Keratinocyte (primary cell): Measurements from ENCODE around the gene DST. TPM values are rescaled to one million over a fixed set of nuclear protein-coding genes. Genes with fewer than 3 reads are reported as not detected.

Source experiments
- DNase-seq: peaks from one replicate; pipeline ENCODE4 v3.0.0-alpha.2; 2011; ENCODE audit warnings: low read depth, missing footprints, low spot score
- FAIRE-seq: peaks from 2 replicates; lab custom pipeline; 2011; peaks lifted over from hg19 to GRCh38; lab: Jason Lieb, UNC
- H2AFZ ChIP-seq: 2 replicates; pipeline ENCODE4 v1.6.0; 2012; ENCODE audit warnings: low read length, control low read depth, inconsistent platforms; ENCODE audit not compliant: control insufficient read depth
- H3K27ac ChIP-seq: 2 replicates; pipeline ENCODE4 v1.5.1; 2011; ENCODE audit warnings: low read length; ENCODE audit not compliant: control insufficient read depth, insufficient read depth
- H3K27me3 ChIP-seq: 3 replicates; pipeline ENCODE4 v1.6.0; 2011; ENCODE audit warnings: low read length; ENCODE audit not compliant: control insufficient read depth, insufficient read depth; ENCODE audit errors: extremely low read depth
- H3K36me3 ChIP-seq, 2 experiments: 2 replicates in 1 of 2; 3 replicates in 1 of 2; pipeline ENCODE4 v1.5.1; 2011; ENCODE audit warnings: low read length in 2 of 2, mild to moderate bottlenecking in 1 of 2; ENCODE audit not compliant: control insufficient read depth in 2 of 2, insufficient read depth in 2 of 2; ENCODE audit errors: extremely low read depth in 1 of 2
- H3K4me1 ChIP-seq: 3 replicates; pipeline ENCODE4 v1.5.1; 2011; ENCODE audit warnings: low read length; ENCODE audit not compliant: control insufficient read depth, insufficient read depth; ENCODE audit errors: extremely low read depth
- H3K4me2 ChIP-seq: 3 replicates; pipeline ENCODE4 v1.6.0; 2011; ENCODE audit warnings: low read depth, low read length; ENCODE audit not compliant: control insufficient read depth, insufficient read depth; ENCODE audit errors: extremely low read depth
- H3K4me3 ChIP-seq, 3 experiments: fragments of 200-600 bp in 1 of 3; sonication (generic) in 1 of 3; 2 replicates in 2 of 3; 3 replicates in 1 of 3; pipeline ENCODE4 v1.5.1; 2011 to 2016; ENCODE audit warnings: low read length in 3 of 3, mild to moderate bottlenecking in 3 of 3, control low read depth in 2 of 3, inconsistent platforms in 1 of 3, low read depth in 1 of 3, mixed read lengths in 1 of 3, mixed run types in 1 of 3, moderate library complexity in 1 of 3; ENCODE audit not compliant: control insufficient read depth in 2 of 3, insufficient read depth in 2 of 3; ENCODE audit errors: extremely low read depth in 1 of 3
- H3K79me2 ChIP-seq: 2 replicates; pipeline ENCODE4 v1.6.0; 2012; ENCODE audit warnings: low read length; ENCODE audit not compliant: control insufficient read depth, insufficient read depth
- H3K9ac ChIP-seq: 3 replicates; pipeline ENCODE4 v1.6.0; 2011; ENCODE audit warnings: low read length; ENCODE audit not compliant: control insufficient read depth, insufficient read depth; ENCODE audit errors: extremely low read depth
- H3K9me1 ChIP-seq: 3 replicates; pipeline ENCODE4 v1.6.0; 2011; ENCODE audit warnings: low read length; ENCODE audit not compliant: control insufficient read depth, insufficient read depth; ENCODE audit errors: extremely low read depth
- H3K9me3 ChIP-seq: 2 replicates; pipeline ENCODE4 v1.5.1; 2012; ENCODE audit warnings: low read depth, low read length; ENCODE audit not compliant: control insufficient read depth
- H4K20me1 ChIP-seq: 3 replicates; pipeline ENCODE4 v1.6.0; 2011; ENCODE audit warnings: low read length; ENCODE audit not compliant: control insufficient read depth, insufficient read depth; ENCODE audit errors: extremely low read depth
- EZH2 ChIP-seq: IDR thresholded peaks from one replicate; pipeline ENCODE4 v1.6.1; 2012; ENCODE audit warnings: inconsistent platforms, mild to moderate bottlenecking, low read length, moderate library complexity
- dilution Hi-C: fragments of 300-500 bp; cut with MboI; formaldehyde crosslinking; loops from one replicate; pipeline ENCODE4 v1.7.0; 2020; ENCODE audit warnings: low sequenced_read_pairs; ENCODE audit not compliant: extremely low pct_ligation_motif_present
- polyA plus RNA-seq, 5 experiments: library from polyadenylated mRNA; depleted of rRNA in 3 of 5; stranded (reverse) in 3 of 5; stranded (forward) in 1 of 5; unstranded in 1 of 5; fragments of >200 nt; gene quantifications; 1 replicate in 1 of 5; 2 replicates in 3 of 5; 3 replicates in 1 of 5; pipeline versions ENCODE4 v1.2.1 to v1.2.3, GENCODE V29; 2011 to 2012; ENCODE audit warnings: missing spikeins in 2 of 5, low read depth in 1 of 5, low replicate concordance in 1 of 5
- TF ChIP-seq, protein P1 (sequence below), 3 experiments: IDR thresholded peaks in 1 of 3; conservative IDR thresholded peaks in 1 of 3; optimal IDR thresholded peaks in 1 of 3; 2 replicates in 2 of 3; 3 replicates in 1 of 3; pipeline versions ENCODE3 to v1.5.1; 2011; ENCODE audit warnings: low read length in 3 of 3, mild to moderate bottlenecking in 3 of 3, moderate library complexity in 2 of 3, control low read depth in 1 of 3, inconsistent platforms in 1 of 3; ENCODE audit not compliant: insufficient read depth in 2 of 3; ENCODE audit errors: extremely low read depth in 1 of 3

The DST gene
- polyA plus RNA-seq, 1 donor (not counting 4 experiments of a cell fraction or from before 2014, with no cell fraction given), result 455 TPM

DNA sequence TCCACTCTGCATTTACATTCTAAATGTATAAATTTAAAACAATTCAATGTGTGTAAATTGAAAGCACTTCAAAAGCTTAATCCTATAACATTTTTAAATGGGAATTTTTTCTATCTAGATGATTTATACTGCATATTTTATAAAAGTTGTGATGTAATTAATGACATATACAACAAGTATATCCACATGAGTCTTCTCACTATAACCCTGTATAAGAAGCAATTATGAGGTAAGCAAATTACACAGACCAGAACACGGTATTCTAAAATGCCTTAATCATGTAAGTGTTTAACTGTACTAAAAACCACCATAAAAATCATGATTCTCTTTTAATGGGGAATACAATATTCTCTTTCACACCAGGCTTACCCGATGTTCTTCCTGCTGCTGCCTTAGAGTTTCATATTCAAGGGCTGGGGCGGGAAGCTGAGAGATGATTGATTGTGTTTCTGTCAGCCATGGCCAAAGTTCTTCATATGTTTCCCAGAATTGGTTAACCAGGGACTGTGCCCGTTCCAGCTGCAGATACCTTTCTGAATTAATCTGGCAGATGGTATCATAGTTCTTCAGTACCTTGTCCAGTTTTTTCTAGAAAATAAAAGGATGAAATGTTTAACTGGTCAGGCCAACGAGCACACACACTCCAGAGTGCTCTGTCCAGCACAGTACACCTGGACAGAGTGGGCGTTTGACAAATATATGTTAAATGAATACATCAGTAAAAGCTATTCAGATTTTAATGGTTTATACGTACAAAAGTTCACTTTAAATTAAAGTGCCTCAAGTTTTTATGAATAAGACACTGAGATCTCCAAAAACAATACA is 127.4 kb downstream of the DST start:
- Histone ChIP-seq H3K4me1 (peaks cover 4% of the 10 kb centered on the region), H3K9me3 (no peaks in the 10 kb centered on the region), H3K4me2 (no peak overlapping the region), H4K20me1 (no peaks in the 10 kb centered on the region), H3K9ac (no peak overlapping the region), H3K36me3 (peaks cover 1 to 6% of the 10 kb centered on the region in 2 experiments), H3K9me1 (no peaks in the 10 kb centered on the region), H3K27me3 (no peaks in the 10 kb centered on the region), H3K79me2 (no peaks in the 10 kb centered on the region), H3K4me3 (no peak overlapping the region), H3K27ac (no peak overlapping the region), H2AFZ (no peak overlapping the region)
- no peak for DNase-seq
- dilution Hi-C loops, result no loop called here
- FAIRE-seq, result no peak
- TF ChIP-seq, protein P1, sequence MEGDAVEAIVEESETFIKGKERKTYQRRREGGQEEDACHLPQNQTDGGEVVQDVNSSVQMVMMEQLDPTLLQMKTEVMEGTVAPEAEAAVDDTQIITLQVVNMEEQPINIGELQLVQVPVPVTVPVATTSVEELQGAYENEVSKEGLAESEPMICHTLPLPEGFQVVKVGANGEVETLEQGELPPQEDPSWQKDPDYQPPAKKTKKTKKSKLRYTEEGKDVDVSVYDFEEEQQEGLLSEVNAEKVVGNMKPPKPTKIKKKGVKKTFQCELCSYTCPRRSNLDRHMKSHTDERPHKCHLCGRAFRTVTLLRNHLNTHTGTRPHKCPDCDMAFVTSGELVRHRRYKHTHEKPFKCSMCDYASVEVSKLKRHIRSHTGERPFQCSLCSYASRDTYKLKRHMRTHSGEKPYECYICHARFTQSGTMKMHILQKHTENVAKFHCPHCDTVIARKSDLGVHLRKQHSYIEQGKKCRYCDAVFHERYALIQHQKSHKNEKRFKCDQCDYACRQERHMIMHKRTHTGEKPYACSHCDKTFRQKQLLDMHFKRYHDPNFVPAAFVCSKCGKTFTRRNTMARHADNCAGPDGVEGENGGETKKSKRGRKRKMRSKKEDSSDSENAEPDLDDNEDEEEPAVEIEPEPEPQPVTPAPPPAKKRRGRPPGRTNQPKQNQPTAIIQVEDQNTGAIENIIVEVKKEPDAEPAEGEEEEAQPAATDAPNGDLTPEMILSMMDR (optimal IDR thresholded peaks at IDR 0.05 in 1 of 3, IDR thresholded peaks at IDR 0.05 in 1 of 3, conservative IDR thresholded peaks at IDR 0.05 in 1 of 3; ENCODE audit: extremely low read depth in 1 of 3, insufficient read depth in 2 of 3, low read length in 3 of 3), result no peak
- TF ChIP-seq EZH2, result no peak

DNA sequence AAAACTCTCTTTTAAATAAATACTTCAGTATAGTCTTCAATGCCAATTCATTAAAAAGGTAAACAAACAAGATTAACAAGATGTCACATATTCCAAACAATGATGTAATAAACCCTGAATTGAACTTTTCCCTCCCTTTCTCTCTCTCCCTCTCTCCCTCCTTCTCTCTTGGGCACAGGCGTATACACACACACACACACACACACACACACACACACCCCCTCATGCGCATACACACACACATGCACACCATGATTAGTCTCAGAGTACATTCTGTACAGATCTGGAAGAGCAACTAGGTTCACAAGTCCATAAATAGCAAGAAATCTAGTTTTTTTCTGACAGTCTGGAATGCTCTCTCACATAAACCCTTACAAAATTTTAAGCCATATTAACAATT is 128.3 kb downstream of the DST start:
- Histone ChIP-seq H3K9me3 (no peaks in the 10 kb centered on the region), H2AFZ (no peak overlapping the region), H3K4me1 (peaks cover 4% of the 10 kb centered on the region), H3K27ac (no peak overlapping the region), H3K9me1 (no peaks in the 10 kb centered on the region), H4K20me1 (no peaks in the 10 kb centered on the region), H3K4me2 (no peak overlapping the region), H3K9ac (no peak overlapping the region), H3K27me3 (no peaks in the 10 kb centered on the region), H3K36me3 (peaks cover 1 to 6% of the 10 kb centered on the region in 2 experiments), H3K79me2 (no peaks in the 10 kb centered on the region), H3K4me3 (no peak overlapping the region)
- no peak for DNase-seq
- TF ChIP-seq, protein P1 (optimal IDR thresholded peaks at IDR 0.05 in 1 of 3, IDR thresholded peaks at IDR 0.05 in 1 of 3, conservative IDR thresholded peaks at IDR 0.05 in 1 of 3; ENCODE audit: extremely low read depth in 1 of 3, insufficient read depth in 2 of 3, low read length in 3 of 3), result no peak
- TF ChIP-seq EZH2, result no peak
- dilution Hi-C loops, result no loop called here
- no peak for FAIRE-seq
